Stimulated activated CD4-positive, alpha-beta T cell treated with anti-CD3 and anti-CD28 coated beads, TNF-alpha, amount 100 ng/mL, for 24 hours (primary cell): ENCODE data around the gene SNCA.

ENCODE experiments used
- DNase-seq, 3 experiments: peaks; one replicate each; pipeline ENCODE4 v3.0.0-alpha.2; 2020; ENCODE audit warnings: low read depth in 3 of 3

Gene SNCA

DNA sequence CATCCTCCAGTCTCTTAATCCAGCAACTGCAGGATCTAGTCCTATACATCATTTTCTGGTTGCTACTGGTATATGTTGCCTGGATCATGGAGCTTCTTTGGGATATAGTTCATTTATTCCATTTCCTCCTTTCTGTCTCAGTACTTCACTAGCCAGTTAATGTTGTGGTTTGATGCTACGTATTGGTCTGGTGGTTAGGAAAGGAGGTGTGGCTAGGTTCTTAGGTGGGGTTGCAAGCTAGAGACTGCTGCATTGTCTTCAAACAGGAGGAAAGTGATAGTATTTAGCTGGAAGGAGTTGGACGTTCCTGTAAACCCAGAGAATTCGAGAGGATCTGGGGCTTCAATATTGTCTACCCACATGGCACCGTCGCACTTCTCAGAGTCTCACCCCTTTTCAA lies 129.5 kb downstream of the SNCA start:
- no peak for DNase-seq

DNA sequence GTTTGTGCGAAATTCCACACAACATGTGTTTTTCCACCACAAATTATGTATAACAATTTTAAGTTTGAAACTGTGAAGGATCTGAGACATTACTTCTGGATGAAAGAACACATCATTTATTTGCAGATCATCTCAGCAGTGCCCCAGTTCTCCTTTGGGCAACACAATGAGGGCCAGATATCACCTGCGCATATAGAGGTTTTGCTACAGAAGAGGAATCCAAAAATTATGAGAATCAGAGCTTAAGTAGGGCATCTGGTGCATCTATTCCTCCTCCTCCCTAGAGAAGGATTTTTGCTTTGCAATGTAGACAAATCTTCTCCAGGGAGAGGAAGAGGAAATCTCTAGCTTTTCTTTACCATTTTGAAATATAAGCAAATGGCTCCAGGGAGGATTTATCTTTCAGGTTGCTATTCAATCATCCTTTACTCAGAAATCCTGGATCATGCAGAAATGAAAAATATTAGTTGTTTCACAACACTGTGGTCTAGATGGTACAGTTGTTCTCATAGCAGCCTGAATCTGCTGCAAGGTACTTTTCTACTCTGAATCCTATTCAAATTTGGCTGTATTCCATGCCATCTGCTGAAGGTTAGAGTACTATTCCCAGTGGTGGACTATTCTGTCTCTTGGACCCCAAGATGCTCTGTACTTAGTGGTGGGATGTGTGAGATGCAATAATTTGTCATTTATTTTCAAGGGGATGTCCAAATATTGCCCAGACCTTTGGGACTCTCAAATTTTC lies 132.1 kb downstream of the SNCA start:
- DNase-seq, result no peak

DNA sequence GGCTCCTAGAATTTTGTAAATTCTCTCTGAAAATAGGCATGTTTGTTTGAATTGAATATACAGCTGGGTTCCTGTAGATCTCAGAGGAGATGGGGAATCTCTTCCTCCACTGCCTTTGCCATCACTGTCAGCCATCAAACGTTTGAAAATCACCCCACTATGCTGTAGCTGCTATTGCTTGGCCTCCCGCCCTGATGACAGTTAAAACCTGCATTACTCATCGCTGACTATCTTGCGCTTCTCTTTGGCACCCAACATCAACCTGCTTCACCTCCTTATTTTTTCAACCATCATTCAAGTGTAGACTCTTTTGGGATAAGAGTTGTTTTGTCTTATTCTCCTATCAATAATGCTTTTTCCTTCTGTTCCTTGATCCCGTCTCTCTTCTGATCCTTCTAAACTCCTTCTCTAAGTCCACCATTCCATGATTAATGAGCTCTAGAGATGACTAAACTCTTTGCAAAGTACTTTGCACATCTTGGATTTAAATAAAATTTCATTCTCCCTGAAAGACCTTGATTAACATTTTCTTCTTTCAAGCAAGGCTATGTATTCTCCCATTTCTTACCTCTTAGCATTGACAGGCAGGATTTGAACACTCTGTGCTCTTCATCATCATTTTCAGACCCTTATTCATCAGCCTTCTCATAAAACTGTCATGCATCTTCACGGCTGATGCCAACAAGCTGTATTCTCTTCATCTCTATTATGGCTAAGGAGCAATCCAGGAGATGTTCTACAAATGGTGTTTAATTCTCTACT lies 133.0 kb downstream of the SNCA start:
- no peak for DNase-seq

DNA sequence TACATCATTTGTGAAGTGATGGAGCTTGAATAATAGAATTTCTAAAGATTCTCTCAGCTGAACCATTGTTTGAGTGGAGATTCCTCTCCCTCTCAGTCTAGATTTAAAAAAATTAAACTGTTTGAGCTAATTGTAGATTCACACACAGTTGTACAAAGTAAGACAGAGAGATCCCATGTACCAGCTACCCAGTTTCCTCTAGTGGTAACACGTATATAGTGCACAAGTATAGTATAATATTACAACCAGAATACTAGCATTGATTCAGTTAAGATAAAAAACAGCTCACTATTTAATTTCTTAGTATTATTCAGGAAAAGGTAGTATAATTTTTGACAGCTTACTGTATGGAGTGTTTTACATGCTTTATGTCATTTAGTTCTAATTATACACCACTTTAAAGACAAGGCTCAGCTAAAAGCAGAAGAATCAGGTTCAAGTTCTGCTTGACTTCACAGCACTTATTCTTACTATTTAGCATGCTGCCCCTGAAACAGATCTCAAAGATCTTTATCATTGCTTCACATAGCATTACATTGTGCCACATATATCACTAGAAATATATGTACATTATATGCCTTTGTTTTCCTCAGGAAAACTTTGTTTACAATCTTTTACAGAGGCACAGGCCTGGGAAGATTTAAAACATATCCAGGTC lies 136.1 kb downstream of the SNCA start:
- DNase-seq, result no peak

DNA sequence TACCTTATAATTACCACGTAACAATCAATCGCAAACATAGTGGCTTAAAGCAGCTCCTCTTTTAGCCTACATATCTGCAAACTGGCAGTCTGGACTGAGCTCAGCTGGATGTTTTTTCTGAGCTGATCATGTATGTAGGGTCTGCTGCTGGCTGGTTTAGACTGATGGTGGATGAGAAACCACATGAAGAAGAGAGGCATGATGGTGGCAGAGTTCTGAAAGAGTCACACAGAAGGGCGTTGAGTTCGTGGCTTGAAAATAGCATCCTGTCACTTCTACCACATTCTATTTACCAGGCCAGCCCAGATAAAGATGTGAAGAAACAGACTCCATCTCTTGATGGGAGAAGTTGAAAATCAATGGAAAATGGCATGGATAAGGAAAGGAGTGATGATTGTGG lies 151.3 kb downstream of the SNCA start:
- no peak for DNase-seq

DNA sequence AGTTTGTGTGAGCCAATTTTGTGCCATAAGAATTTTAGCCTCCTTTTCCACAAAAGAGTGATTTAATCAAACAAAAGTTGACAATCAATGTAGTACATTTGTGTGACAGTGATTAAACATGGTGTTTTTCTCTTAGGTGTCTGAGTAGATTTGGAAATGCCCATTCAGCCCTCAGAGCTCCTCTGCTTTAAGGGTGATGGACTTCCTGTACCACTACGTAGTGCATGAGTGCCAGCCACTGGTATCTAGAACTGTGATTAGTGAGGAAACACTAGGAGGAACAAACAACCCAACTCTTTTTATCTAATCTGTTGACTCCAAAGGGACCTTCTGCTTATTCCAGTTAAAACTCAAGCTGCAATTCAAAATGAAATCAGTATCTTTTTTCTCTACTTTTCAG lies 151.7 kb downstream of the SNCA start:
- no peak for DNase-seq

DNA sequence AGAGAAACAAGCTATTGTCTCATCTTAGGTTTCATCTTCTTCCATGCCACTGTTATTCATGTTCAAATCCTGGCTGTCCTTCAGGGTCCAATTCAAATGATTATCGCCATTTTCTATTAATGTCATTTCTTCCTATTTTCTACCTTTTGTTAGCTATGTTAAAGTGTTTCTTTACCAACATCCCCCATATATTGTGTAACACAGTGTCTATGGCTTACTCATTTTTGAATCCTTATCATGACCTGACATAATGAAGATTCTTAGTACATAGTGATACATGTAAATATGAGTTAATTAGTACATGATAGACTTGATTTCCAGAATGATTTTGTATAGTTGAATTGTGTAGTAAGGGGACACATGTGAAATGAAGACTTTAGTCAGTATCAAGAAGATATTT lies 152.4 kb downstream of the SNCA start:
- no peak for DNase-seq

DNA sequence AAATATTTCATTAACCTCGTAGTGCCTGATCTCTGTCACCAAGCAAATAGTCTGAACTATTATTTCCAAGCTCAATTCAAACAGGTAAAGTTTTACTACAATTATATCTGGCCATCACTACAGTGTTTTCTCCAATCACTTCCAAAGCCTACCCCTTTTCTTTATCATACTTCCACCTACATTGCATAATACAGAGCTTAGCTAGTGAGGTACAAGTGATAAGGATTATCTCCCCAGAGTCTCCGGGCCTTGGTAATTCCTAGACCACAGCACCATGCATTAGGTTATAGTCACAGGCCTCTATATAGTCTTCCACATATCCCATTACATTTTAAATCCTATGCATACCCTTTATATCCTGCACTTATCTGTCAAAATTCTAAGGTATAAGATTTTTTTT lies 154.2 kb downstream of the SNCA start:
- DNase-seq, result no peak

DNA sequence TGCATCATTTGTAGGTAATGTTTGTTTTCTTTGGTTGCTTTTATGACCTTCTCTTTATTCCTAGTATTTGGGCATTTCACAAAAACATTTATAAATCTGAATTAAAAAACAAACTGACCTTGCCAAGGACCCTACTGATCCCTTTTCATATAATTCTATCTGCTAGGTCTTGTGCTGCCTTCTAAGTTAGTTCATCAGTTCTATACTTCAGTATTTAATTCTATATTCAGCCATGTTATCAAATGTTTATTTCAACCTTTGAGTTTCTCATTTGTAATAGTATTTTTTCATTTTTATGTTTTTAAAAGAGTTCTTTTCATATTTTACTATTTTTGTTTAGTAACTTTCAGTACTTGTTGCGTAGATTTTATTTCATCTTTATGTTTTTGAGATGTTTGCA lies 155.3 kb downstream of the SNCA start:
- DNase-seq, result no peak

DNA sequence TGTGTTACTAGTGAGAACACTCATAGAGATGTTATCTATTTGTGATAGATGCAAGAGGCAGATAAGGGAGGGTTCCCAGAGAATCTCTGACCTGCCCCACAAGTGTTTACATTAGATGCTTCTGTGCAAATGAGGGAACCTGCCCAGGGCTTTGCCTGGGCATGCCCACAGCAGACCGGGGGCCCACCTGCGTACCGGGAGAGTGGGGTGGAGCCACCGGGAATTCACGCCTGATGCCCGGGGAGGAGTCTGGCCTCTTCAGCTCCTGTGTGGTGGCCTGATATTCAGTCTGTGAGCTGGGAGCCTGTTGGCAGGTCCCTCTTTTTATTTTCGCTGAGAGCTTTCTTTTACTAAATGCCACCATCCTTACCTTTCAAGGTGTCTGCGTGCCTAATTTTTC lies 155.7 kb downstream of the SNCA start:
- no peak for DNase-seq

DNA sequence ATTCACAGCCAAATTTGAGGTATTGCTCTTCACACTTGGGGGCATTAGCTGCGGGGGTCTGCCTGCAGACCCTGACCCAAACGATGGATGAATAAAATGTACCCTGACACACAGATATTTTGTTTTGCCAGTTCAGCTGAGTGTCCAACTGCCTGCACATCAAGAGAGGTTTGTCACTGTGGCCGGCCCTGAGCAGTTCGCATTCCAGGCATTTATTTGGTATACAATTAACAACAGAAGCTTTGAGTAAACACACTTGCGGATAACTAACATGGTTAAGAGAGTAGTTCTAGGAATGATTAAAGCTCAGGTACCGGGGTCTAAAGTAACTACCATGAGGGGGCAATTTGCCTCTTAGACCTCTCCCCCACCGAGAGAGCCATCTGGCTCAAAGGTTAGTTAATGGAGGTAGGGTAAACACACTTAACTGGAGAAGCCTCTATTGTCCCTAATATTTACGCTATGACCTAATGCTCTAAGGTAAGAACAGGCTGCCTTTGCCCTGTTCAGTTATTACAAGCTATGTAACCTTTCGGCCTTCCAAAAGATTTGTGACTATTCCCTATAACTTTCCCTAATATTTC lies 162.0 kb downstream of the SNCA start:
- DNase-seq, result no peak
